ES-I3 (cell line): Measurements from ENCODE around the gene STC2.
"Not testable (repeated sequence)": the region's sequence is repeated elsewhere in the genome, so short reads cannot be mapped to it uniquely, and the experiment has no call there.

Source experiments
- H3K36me3 ChIP-seq: 2 replicates; pipeline ENCODE4 v1.6.1; 2013; ENCODE audit warnings: mild to moderate bottlenecking, low read length, control low read depth, moderate library complexity; ENCODE audit not compliant: insufficient read depth
- H3K4me1 ChIP-seq: 2 replicates; pipeline ENCODE4 v1.6.1; 2013; ENCODE audit warnings: mild to moderate bottlenecking, control low read depth, low read length; ENCODE audit not compliant: insufficient read depth
- H3K9ac ChIP-seq: 2 replicates; pipeline ENCODE4 v1.6.1; 2013; ENCODE audit warnings: low read depth, mild to moderate bottlenecking, low read length, moderate library complexity
- H3K9me3 ChIP-seq: 2 replicates; pipeline ENCODE4 v1.6.1; 2013; ENCODE audit warnings: mild to moderate bottlenecking, low read length, moderate library complexity; ENCODE audit not compliant: control insufficient read depth, insufficient read depth

Gene STC2, protein sequence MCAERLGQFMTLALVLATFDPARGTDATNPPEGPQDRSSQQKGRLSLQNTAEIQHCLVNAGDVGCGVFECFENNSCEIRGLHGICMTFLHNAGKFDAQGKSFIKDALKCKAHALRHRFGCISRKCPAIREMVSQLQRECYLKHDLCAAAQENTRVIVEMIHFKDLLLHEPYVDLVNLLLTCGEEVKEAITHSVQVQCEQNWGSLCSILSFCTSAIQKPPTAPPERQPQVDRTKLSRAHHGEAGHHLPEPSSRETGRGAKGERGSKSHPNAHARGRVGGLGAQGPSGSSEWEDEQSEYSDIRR

GRCh38 chr5:173327948-173328843 is at the start of gene STC2:
TSS of gene STC2 (minus strand) at chr5:173328414. CDS start at chr5:173328193, 221 bp downstream.
- Histone ChIP-seq H3K4me1 (peaks cover 24% of the 10 kb centered on the region), H3K9ac (peak within 1 kb of the TSS; percentile 83), H3K36me3 (peaks cover 24% of the 10 kb centered on the region), H3K9me3 (no peaks in the 10 kb centered on the region)

DNA sequence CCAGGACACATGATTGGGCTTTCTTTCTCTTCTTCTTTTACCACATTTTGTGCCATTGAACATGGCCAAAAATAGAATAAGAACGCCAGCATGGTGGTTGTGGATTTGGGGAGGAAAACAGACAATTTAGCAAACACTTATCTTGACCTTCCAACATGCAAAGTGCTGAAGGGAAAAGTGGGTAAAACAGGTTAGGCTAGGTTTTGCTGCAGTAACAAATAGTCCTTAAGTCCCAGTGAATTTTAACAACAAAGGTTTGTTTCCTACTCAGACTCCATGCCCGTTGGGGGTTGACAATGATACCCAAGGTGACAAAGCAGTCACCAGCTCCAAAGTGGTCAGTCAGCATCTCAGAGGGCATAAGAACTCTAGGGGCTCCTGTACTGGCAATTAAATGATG is 43.2 kb upstream of the STC2 start:
- Histone ChIP-seq H3K4me1 (no peaks in the 10 kb centered on the region), H3K9me3 (peaks cover 2% of the 10 kb centered on the region; the same call in 1 of the 2 replicates), H3K36me3 (no peaks in the 10 kb centered on the region), H3K9ac (no peak overlapping the region)

- peaks cover 10% of the 10 kb centered on the region; the same call in 1 of the 2 replicates for H3K9me3 ChIP-seq
- H3K4me1 ChIP-seq, H3K36me3 ChIP-seq, H3K9ac ChIP-seq: not testable (repeated sequence)
Measured at GRCh38 chr5:173363406-173363805, 35.2 kb upstream of the STC2 start.

- Histone ChIP-seq H3K9ac (no peak overlapping the region), H3K36me3 (no peaks in the 10 kb centered on the region), H3K9me3 (no peaks in the 10 kb centered on the region), H3K4me1 (no peaks in the 10 kb centered on the region)
Measured at GRCh38 chr5:173355561-173355960, 27.3 kb upstream of the STC2 start.

DNA sequence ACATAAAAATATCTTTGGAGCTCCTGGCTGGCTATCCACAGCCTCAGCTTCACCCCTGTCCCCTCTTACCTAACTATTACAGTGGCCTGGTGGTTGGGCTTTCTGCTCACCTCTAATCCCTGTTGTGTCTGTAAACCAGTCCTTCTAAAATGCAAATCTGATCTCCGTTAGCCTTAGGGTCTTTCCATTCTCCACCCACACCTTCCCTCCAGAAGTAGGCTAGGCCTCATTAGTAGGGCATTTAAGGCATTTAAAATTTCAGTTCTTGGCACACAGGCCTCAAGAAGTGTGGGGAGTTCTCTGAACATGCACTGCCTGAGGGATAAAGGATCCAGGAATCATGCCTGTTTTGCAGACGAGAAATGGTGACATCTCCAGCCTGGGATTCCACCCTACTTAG is 26.4 kb upstream of the STC2 start:
- Histone ChIP-seq H3K4me1 (no peaks in the 10 kb centered on the region), H3K36me3 (no peaks in the 10 kb centered on the region), H3K9me3 (no peaks in the 10 kb centered on the region), H3K9ac (no peak overlapping the region)

- no peak overlapping the region for H3K9ac ChIP-seq
- H3K9me3 ChIP-seq, result no peaks in the 10 kb centered on the region
- H3K4me1 ChIP-seq, result no peaks in the 10 kb centered on the region
Measured at GRCh38 chr5:173352366-173353349, 24.4 kb upstream of the STC2 start.

DNA sequence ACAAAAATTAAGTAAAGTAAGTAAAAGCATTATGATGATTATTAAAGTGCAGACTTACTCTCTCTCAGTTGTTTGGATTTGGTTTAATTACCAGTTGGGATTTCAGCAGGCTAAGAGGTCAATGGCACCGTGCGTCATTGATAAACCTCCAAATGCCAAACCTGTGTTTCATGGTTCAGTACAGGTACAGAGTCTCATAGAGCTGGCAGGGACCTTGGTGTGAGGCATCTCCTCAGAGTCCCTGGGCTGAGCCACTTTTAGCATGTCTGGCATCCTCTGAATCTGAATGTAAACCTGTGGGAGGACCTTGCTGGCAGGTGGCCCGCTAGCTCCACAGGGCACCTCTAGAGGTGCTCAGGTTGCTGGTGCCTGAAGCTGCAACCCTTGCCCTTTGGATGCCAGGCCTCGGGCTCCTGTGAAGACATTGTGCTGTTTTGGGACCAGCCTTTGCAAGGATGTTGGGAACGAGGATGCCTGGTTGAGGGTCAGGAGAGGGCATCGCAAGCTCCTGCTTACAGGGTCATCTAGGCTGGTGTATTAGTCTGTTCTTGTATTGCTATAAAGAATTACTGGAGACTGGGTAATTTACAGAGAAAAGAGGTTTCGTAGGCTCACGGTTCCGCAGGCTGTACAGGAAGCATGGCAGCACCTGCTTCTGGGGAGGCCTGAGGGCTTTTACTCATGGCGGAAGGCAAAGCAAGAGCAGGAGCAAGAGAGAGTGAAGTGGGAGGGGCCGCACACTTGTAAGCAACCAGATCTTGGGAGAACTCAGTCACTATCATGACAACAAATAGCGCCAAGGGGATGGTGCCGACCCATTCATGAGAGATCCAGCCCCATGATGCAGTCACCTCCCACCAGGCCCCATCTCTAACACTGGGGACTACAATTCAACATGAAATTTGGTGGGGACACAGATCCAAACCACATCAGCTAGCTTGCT is 14.9 kb upstream of the STC2 start:
- Histone ChIP-seq H3K9me3 (no peaks in the 10 kb centered on the region), H3K36me3 (no peaks in the 10 kb centered on the region), H3K4me1 (peaks cover 17% of the 10 kb centered on the region; the same call in 1 of the 2 replicates), H3K9ac (no peak overlapping the region)

More at GRCh38 chr5:173352366-173353349, 24.4 kb upstream of the STC2 start:
- no peaks in the 10 kb centered on the region for H3K36me3 ChIP-seq

GRCh38 chr5:173341961-173342430 is 13.8 kb upstream of the STC2 start:
- no peaks in the 10 kb centered on the region for H3K9me3 ChIP-seq
- no peaks in the 10 kb centered on the region for H3K36me3 ChIP-seq

GRCh38 chr5:173340984-173341383 is 12.8 kb upstream of the STC2 start:
- Histone ChIP-seq H3K9ac (no peak overlapping the region), H3K9me3 (no peaks in the 10 kb centered on the region), H3K36me3 (no peaks in the 10 kb centered on the region), H3K4me1 (peaks cover 17% of the 10 kb centered on the region; the same call in 1 of the 2 replicates)

More at GRCh38 chr5:173341961-173342430, 13.8 kb upstream of the STC2 start:
- H3K9ac ChIP-seq, result no peak overlapping the region
- H3K4me1 ChIP-seq, result peaks cover 17% of the 10 kb centered on the region; the same call in 1 of the 2 replicates

DNA sequence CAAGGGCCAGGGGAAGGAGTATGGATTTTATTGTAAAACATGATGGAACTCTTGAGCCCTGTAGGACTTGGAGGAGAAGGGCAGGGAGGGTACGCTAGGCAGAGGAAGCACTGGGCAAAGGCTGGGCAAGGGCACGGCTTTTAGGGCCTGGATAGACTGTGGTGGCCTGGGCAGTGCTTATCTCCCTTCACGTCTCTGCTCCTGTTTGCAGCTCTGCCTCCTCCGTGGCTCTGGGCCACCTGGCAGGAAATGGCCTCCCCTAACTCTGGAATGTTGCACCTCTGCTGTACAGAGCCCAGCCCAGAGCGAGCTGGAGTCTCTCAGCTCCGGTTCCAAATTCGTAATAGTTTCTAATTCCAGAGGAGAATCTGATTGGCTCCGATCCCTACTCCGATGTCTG is 12.2 kb upstream of the STC2 start:
- Histone ChIP-seq H3K4me1 (peaks cover 17% of the 10 kb centered on the region; the same call in 1 of the 2 replicates), H3K9me3 (no peaks in the 10 kb centered on the region), H3K36me3 (no peaks in the 10 kb centered on the region), H3K9ac (no peak overlapping the region)

GRCh38 chr5:173339286-173339685 is 11.1 kb upstream of the STC2 start:
- Histone ChIP-seq H3K9me3 (no peaks in the 10 kb centered on the region), H3K9ac (no peak overlapping the region), H3K36me3 (no peaks in the 10 kb centered on the region), H3K4me1 (peaks cover 17% of the 10 kb centered on the region; the same call in 1 of the 2 replicates)

DNA sequence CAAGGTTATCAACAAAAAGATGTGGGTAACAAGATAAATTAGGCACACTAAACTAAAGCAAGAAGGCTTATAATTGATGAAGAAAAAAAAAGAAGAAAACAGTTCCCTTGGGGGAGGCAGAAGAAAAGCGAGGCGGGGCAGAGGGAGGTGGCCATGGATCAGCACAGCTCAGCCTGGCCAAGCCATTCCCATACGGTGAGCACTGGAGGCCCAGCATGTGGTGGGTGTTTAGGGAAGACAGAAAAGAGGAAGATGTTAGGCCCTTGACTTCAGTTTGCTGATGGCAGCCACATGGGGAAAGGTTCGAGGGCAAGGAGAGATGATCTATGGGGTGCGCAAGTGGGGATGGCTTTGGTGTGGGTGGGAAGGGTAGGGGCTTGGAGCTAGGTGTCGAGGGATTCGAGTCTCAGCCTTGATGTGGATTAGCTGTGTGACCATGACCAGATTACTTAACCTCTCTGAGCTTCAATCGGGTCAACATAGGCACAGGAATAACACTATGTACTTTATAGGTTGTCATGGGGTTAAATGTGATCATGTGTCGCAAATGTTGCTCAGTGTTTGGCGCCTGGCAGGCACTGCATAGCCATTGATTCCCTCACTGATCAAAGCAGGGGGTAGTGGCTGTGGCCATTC is 10.3 kb upstream of the STC2 start:
- H3K9ac ChIP-seq, result no peak overlapping the region

More for the DNA sequence above, 10.3 kb upstream of the STC2 start:
- H3K4me1 ChIP-seq, result peaks cover 17% of the 10 kb centered on the region; the same call in 1 of the 2 replicates
- no peaks in the 10 kb centered on the region for H3K9me3 ChIP-seq
- no peaks in the 10 kb centered on the region for H3K36me3 ChIP-seq
